HG02938 (cell line): Measurements from ENCODE around the gene NREP.
A peak's percentile ranks its signal among the peaks of the same experiment; 100 is the strongest.

Experiments used
- ATAC-seq: cut with Tn5 transposase; IDR thresholded peaks from one replicate; pipeline ENCODE4 v1.9.1; 2021; ENCODE audit warnings: mild to moderate bottlenecking, moderate library complexity; ENCODE audit not compliant: unreplicated experiment

Gene NREP, protein sequence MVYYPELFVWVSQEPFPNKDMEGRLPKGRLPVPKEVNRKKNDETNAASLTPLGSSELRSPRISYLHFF

DNA sequence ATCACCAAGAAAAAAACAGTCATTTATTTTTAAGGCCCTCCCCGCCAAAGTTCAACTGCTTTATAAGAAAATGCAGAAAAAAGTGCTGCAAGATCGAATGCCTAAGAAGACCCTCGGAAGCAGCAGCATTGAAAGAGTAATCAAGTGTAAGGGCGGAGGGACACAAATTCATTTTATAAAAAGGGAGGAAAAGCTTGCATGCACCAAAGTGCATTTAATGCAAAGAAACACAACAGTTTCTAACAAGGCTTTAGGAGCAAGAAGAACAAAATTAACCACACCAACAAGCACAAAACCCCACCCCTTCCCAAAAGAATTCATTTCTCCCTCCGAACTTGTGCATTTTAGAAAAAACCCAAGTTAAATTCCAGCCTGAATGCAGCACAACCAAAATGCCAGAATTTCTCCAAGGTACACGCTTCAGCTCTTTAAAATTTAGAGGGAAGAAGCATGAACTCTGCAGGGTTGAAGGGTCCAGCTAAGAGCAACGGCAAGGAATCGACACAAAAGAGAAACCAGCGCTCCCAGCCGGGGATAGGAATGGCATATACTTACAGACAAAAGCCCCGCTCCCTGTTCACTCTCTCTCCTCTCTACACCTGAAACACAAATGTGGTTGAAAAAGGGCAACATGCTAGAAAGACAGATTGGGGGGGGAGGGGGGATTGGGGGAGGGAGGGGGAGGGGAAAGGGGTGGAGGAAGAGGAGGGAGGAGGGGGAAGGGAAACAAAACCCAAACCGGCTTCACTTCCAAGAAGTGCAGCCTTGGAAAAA lies at the start of gene NREP:
Gene NREP (minus strand): TSS at position 614 of the 774 bp plus-strand sequence. CDS start 1,422 bp downstream, outside the sequence.
- peak; percentile 2 for ATAC-seq

DNA sequence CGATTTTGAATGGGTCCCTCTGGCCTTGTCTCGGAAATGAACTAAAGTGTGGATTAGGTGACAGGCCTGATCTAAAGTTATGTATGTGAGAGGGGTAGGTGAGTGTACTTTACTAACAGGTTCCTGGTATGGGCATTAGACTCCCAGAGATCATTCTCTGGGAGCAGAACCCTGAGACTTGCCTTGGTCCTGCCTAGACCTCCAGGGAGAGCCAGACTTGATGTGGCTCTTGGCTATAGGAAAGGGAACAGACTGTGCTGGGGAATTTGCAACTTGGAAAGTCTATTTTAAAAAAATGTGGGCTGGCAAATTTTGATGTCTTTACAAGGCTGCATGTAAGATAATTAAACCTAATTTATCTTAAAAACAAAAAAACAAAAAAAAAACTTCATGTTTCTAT lies 49.8 kb upstream of the NREP start:
- no peak for ATAC-seq

DNA sequence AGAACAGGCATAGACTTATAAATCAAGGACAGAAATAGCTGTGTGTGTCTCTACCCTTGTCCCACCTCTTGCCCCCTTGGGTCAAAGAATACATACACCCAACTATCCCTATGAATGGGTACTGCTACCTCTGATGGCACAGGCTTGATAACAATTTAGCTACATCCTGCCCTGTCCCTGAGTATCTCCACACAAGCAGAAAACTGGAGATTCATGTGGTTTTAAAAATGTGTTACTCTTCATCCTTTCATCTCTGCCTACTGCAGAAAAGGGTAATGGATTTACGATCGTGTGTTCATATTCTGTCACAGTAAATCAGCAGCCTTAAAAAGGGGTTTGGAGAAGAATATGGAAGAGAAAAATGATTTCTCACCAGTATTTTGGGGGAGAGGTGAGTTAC lies 49.2 kb upstream of the NREP start:
- no peak for ATAC-seq

DNA sequence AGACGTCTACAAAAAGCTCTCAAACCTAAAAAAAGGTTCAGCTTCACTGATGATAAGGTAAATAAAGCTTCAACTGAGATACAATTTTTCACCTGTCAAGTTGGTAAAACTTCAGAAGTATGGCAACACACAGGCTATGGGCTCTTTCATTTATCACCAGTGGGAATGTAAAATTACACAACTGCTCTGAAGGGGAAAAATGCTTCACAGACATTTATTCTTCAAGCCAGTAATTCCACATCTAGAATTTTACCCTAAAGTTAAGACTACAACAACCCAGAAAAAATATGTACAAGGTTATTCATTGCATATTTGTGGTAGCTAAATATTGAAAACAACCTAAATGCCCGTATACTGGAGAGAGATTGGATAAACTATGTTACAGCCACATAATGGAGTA lies 48.1 kb upstream of the NREP start:
- no peak for ATAC-seq

DNA sequence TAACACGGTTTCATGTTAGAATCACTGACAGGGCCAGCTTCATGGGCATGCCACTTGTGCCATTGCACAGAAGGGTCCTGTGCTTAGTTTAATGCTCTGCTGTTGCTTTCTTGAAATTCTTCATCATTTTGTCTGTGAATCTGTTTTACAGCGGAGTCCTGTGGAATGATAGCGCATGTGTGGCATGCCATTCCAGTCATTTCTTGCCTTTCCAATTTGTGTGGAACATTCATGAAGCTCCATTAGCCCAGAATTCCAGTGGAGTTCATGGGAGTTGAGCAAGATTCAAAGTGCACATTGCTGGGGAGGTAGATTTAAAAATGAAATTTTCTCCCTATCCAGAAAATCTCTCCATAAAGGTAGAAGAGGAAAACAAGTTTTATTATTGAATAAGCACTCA lies 43.4 kb upstream of the NREP start:
- no peak for ATAC-seq

DNA sequence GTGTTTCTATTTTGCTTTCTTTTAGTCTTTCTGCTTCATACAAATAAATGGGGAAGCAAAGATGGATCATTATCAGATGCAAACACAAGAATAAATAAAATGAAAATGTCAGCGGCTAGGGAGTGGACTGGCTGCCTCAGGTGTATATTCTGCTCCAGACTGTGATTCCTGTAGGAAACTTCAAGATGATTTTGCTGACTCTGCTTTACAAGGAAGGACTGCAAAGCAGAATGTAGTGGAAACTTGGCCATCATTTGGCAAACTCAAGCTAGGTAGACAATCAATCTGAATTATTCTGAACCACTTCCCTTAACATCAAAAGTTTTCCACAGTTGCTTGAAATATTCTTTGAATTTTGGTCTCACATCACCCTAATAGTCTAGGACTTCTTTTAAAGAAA lies 38.1 kb upstream of the NREP start:
- ATAC-seq, result no peak

DNA sequence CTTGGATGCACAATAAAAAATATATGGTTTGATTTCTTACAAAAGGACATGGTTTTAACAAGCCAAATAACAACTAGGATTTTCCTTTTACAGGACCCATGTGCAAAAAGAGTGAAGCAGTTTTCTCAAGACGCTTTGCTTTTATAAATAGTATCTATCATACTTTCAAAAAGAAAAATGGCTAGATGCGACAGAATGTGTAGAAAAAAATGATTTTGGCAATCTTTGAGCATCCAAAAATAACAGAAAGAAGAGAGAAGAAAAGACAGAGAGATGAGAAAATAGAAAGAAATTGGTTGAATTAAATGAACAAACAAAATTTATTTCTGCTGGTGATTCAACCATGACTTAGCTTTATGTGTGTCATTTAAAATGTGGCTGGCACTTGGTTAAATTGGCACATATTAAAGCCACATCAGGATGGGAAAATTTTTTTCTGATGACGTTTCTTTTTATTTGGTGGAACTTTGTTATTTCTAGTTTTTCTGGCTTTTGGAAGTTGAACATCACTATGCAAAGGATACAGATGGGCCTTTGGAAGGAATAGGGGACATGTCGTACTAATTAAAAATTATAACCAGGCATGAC lies 35.6 kb upstream of the NREP start:
- no peak for ATAC-seq

DNA sequence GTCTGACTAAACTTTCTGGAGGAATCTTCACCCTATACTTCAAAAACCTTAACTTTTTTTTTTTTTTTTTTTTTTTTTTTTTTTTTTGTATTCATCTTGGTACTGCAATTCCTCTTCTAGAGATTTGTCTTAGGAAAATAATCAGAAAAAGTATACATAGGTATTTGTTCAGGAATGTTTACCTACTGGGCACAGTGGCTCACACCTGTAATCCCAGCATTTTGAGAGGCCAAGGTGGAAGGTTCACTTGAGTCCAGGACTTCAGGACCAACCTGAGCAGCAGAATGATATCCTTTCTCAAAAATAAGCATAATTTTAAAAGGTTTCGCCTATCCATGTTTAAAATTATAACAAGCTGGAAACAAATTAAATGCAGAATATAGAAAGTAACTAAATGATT lies 33.3 kb upstream of the NREP start:
- ATAC-seq, result no peak

DNA sequence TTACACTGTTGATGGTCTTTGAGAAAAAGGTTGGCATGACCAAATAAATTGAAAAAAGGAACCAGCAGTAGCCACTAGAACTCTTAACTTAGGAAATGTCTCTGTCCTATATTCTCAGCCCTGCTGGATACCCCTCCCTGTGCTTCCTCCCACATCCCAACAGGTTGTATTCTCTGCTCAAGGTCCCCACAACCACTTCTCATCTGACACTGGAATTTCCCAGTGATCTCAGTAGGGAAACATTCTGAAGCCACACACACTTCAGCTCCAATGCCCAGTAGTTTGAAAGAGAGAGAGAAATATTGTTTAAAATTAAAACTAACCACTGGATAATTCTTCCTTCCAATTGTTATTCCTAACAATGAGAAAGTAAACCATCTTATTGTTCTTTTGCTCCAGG lies 30.0 kb upstream of the NREP start:
- ATAC-seq, result no peak

DNA sequence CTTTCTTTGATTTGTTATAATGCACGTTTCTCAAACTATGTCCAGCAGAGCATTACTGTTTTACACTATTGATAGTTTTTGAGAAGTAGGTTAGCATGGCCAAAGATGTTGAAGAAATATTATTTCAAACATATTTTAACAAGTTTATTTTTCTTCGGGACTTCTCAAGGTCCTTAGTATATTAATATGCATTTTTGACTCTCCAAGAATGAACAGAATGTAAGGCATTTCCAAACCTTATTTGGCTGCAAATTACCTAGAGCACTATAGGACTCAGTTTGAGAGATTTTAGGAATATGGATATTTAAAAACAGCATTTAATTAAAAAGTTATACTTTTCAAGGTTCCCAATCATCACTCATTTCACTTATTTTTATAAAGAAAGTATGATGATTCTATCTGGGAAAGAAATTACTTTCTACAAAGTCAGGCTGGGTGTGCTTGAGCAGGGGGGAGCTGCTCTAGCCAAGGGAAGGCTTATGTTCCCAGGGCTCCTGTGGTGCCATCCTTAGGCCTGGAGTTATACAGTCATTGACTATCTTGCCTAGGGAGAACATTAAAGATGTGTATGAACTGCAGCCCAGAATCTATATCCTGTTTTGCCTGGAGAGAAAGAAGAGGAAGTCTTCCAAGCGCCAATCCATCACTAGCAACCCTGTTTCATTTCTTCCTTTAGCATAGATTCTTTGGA lies 27.6 kb upstream of the NREP start:
- ATAC-seq, result no peak

DNA sequence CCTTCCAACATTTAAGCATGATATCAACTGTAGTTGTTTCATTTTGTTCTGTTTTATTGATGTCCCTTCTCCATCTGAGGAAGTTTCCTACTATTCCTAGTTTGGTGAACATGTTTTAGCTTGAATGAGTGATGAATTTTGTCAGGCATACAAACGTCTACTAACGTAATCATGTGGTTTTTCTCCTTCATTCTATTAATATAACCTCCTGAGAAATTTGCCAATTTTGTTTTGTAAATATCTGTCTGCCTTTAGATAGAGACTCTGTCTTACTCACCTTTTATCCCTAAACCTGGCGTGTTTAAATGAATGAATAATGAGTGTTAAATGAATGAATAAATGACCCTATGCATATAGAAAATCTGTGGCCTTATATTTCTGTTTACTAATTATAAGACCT lies 26.5 kb upstream of the NREP start:
- ATAC-seq, result no peak

DNA sequence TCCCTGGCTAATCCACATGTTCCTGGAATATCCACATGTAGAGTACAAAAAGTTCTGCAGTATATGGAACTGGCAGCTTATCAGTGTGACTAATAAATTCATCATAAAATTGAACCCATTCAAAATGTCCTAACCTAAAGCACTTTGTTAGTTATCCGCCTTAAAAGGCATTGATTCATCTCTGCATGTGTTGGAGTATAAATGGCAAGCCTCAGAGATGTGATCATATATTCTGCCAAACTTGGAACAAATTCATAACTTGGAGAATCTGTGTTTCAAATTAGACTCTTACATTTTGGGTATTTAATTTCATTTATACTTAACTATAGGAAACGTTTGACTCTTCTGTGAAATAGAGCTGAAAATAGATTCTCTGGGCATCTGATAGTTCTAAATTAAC lies 25.2 kb upstream of the NREP start:
- ATAC-seq, result no peak

DNA sequence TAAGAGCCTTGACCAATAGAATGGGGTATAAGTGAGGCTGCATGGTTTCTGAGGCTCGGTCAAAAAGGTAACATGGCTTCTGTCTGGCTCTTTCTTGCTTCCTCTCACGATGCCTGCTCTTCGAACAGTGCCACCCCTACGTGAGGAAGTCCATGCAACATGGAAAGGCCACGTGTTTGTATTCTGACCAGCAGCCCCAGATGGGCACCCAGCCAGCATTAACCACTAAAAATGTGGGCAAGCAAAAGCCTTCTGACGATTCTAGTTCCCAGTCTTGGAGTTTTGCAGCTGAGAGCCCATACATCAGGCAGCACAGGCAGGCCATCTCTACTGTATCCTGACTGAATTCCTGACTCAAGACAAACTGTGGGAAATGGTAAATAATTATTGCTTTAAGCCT lies 24.2 kb upstream of the NREP start:
- no peak for ATAC-seq

DNA sequence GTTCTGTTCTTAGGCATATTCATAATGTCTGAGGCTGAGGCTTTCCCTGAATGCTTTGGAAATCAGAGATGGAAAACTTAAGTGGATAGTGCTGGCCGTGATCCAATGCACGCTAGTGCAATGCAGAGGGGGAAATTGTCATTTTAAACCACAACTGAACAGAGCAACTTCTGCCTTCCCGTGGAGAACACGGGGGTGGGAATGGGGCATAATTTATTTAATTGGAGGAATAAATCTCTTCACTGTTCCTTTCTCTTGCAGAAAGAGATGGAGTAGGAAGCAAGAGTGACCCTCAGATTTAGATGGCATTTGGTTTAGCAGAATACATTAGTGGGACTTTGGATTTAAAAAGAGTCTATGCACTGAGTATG lies 22.9 kb upstream of the NREP start:
- no peak for ATAC-seq

DNA sequence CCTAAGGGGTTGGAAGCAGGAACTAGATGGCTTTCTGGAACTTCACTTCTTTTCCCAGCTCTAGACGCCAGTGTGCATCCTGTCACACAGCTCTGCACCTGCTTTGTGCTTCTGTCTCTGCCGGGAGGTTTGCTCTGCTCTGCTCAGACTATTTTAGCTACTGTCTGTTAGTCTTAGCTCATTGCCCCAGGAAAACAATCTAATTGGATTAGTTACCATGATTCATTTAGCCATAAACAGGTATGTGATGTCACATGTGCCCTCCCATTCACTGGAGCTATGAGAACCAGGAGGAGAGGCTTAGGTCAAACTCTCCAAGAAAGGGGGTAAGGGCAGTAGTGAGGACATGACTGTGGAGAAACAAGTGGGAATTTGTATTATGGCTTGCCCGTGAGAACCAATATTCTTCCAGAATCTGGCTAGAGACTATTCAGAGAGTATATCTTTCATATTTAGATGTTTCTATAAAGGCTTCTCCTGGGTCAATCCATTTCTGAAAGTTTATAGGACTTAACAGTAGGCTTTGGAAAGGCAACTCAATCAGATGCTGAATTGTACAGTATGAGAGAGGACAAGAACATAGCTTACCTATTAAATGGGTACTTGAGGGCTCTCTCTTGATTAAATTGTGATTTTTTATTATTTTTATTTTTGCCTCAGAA lies 22.4 kb upstream of the NREP start:
- ATAC-seq, result no peak

DNA sequence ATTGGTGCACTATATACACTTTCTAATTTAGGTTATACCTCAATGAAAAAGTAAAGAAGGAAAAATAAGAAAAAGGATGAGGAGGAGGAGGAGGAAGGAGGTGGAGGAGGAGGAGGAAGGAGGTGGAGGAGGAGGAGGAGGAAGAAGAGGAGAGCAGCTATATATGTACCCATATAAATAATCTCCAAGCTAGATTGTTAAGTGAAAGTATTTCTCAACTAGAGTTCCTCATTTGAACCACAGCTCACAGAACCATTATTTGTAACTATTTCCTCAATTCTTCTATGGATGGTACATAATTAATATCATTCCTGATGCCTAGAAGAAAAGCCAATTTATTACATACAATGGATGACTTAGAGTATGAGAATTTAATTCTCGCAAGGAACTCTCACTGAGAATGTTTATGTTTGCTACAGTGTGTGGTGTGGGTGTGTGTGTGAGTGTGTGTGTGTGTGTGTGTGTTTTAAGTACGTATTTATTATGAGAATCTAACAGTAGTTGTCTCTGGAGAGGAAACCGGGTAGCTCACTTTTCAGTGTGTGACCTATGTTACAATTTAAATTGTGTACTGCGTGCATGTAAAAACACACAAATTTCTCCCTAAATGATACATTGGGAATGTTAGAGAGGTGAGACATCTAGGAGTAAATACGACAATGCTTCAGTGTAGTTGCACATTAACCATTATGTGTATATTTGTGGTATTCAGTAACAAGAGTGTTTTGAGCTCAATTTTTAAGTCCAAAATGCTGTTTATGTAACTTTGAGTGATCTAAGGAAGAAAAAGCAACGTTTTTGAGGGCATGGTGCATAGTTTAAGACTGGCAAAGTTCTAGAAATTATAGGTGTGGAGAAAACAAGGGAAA lies 20.2 kb upstream of the NREP start:
- no peak for ATAC-seq

DNA sequence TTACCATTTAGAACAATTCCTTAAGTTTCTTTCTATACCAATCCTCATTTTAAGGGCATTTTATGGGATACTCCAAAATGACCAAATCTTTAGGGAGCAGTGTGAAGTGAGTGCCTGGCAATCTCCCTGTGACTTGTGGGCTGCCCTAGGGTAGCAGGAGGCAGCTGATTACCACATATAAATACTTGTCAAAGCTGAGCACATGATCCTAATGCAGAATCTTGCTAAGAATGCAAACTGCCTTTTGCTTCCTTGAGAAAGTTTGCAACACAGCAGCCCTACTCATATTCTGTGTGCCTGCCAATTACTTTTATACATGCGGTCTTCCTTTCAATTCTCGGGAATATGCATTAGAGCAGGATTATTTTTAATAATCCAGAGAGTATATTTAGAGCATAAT lies 18.2 kb upstream of the NREP start:
- ATAC-seq, result no peak

DNA sequence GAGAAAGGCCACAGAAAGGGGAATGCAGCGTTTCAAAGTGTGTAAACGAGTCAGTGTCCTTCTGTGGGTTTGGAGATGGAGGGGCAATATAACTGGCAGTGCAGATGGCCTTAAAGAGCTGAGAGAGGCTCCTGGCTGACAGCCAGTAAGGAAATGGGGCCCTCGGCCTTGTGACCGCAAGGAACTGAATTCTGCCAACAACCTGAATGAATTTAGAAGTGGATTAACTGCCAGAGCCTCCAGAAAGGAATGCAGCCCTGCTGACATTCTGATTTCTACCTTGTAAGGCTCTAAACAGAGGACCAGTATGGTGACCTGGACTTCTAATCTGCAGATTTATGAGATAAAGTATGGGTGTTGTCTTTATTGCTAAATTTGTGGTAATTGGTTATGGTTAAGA lies 17.5 kb upstream of the NREP start:
- ATAC-seq, result no peak

DNA sequence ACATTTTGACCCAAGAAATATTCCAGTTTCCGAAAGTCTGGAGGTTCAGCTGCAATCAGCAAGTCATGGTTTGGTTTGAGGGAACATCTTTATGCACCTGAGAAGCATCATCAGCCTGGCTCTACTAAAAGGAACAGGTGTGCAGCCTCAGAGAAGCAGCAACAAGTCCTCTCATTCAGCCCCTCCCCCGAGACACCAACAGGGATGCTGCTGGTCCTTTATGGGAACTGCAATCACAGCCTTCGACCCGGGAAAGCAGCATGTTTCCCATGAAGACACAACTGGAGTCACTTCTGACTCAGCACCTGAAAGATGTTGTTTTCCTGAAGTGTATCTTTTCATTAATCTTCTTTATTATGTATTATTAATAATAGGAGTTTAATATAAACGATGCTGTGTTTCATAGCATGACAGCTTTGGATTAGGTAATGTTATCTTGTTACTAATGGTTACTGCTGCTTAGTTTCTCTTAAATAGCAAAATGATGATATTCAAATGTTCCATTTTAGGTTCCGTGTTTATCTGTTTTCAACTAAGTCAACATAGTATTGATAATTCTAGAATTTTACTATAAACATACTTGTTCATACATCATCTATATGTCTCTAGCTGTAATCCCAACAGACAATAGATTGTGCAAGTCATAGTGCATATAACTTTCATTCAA lies 15.6 kb upstream of the NREP start:
- ATAC-seq, result no peak

DNA sequence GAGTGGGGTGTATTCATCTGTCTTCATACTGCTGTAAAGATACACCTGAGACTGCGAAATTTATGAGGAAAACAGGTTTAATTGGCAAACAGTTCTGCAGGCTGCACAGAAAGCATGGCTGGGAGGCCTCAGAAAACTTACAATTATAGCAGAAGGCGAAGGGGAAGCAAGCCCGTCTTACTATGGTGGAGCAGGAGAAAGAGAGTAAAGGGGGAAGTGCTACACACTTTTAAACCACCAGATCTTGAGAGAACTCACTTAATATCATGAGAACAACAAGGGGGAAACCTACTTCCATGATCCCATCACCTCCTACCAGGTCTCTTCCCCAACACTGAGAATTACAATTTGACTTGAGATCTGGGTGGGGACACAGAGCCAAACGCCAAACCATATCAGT lies 12.5 kb upstream of the NREP start:
- no peak for ATAC-seq
